GM23248 (cell line): ENCODE measurements around the gene PDIK1L.

ENCODE experiments used
- EZH2 ChIP-seq: fragments of 200-600 bp; sonication (generic); IDR thresholded peaks from 2 replicates; pipeline ENCODE4 v1.6.1; 2018; ENCODE audit warnings: antibody characterized with exemption, mild to moderate bottlenecking; ENCODE audit not compliant: insufficient read depth, poor library complexity, severe bottlenecking
- EZH2phosphoT487 ChIP-seq: fragments of 200-600 bp; sonication (generic); IDR thresholded peaks from 2 replicates; pipeline ENCODE4 v1.6.1; 2018; ENCODE audit warnings: antibody characterized with exemption, moderate library complexity, mild to moderate bottlenecking, low read depth; ENCODE audit not compliant: insufficient read depth

DNA sequence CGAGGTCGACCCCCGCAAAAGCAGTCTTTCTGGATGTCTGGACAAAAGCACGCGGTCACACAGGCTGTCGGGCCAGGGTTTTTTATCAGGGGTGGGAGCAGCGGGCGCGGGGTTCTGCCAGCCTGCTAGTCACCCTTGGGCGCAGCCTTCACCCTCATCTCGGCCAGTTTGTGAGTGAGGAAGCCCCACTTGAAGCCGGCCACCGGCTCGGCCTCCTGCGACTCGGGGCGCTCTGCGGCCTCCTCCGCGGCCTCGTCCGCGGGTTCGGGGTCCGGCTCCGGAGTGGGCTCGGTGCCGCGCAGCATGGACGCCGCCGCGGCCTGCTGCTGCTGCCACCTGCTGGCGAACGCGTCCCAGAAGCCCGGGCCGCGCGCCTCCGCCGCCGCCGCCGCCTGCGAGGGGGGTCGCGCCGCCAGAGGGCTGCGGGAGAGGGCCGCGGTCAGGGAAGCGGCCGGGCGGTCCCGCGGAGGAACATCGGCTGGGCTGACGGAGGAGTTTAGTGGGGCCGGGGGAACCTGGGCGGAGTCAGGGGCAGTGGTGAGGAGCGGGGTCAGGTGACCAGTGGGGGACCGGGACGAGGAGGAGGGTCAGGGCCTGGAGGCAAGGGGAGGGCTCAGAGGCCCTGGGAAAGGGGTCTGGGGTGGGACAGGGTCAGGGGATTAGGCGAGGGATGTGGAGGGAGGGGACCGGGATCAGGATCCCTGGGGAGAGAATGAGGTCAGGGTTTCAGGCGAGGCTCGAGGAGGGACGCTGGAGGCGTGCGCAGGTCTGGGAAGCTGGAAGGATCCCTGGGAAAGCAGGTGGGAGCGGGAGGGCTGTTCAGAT, 52.6 kb downstream of the PDIK1L start:
- TF ChIP-seq EZH2phosphoT487 (no peak), EZH2 (no peak)
